ENCODE measurements around the gene ABCA3.
A peak's percentile ranks its signal among the peaks of the same experiment; 100 is the strongest.

Gene ABCA3

DNA sequence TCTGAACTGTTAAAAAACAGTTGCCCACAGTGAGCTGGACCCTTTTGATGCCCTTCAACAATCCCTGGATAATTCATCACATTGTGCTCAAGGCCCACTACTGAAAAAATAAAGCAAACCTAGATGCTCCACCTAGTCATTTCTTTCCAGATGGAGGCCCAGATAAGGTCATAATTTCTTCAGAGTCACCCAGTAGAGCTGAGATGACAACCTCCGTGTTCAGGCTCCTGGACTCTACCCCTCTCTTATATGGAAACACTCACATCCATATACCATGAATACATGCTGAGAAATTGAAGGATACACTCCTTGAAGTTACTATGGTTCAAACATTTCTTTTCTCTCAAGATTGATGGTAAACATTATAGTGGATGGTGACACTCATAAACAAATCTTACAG lies 2.7 kb upstream of the ABCA3 start:
- DNase-seq, result no peak

DNA sequence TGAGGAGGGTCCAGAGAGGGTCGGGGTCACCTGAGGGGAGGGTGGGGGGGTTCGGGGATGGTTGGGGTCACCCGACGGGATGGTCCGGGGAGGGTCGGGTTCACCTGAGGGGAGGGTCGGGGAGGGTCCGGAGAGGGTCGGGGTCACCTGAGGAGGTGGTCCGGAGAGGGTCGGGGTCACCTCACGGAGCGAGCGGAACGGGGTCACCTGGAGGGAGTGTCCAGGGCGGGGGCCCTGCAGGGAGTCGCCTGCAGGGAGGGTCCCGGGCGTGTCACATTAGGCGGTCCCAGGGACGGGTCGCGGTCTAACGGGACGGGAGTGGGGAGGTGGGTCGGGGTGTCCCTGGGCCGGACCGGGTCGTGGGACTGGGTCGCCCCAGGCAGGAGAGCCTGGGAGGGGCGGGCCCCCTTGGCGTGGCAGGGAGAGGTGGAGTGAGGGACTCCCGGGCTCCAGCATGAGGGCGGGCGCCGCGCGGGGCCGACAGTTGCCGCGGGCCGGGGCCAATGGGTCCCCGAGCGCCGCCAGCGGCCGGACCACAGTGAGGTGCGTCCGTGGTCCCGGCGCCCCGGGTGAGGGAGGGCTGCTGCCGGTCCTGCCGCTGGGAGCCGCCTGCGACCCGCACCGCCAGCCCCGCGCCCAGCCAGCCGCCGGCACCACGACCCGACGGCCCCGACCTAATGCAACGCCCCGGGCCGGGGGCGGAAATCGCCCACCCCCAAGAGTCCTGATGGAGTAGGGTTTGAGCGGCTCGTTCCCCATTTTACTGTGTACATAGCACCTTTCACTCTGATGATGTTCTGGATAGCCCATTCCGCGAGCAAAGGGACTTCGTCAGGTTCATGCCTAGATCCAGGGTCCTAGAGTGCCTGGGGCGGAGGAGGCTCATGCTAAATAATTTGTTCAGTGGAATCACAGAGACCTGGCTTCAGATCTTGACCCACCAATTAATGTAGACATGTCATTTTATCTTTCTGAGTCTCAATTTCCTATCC lies 1.2 kb upstream of the ABCA3 start:
- no peak for DNase-seq

DNA sequence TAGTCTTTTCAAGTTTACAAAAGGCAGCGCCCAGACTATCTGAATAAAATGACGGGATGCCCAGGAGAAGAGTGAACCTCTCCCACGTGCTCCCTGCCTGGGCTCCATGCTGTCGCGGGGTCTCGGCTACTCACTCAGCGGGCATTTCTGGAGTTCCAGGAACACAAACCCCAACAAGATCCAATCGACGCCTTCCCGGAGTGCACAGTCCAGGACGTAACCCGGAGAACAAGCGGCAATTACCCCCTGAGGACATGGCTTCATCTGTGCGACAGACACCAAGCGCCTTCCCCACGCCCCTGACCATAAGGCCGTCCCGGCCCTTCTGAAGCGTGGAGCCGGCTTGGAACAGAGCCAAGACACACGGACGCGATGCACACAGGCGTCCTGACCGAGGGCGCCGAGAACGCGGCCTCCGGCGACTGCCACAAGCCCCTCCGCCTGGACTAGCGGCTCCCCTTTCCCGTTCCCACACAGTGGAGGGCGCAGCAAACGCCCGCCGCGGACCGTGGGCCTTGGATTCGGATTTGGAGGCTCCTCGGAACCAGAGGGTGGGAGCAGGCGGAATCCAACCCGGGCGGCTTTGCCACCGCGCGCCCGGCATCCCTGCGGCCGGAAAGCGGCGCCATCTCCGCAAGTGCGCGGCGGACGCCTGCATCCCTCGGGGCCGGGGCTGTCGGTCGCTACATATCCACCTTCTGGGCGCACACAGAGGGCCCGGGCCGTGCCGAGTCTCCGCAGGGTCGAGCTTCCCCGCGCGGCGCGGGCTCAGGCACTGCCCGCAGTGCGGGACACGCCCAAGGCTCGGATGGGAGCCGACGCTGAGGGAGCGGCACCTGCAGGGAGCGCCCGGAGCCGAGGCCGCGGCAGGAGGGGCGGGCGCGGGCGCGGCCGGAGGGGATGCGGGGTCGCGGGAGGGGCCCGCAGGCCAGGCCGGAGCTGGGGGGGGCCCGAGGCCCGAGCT lies 725 bp downstream of the ABCA3 start:
- DNase-seq, result peak; percentile 76 to 88

DNA sequence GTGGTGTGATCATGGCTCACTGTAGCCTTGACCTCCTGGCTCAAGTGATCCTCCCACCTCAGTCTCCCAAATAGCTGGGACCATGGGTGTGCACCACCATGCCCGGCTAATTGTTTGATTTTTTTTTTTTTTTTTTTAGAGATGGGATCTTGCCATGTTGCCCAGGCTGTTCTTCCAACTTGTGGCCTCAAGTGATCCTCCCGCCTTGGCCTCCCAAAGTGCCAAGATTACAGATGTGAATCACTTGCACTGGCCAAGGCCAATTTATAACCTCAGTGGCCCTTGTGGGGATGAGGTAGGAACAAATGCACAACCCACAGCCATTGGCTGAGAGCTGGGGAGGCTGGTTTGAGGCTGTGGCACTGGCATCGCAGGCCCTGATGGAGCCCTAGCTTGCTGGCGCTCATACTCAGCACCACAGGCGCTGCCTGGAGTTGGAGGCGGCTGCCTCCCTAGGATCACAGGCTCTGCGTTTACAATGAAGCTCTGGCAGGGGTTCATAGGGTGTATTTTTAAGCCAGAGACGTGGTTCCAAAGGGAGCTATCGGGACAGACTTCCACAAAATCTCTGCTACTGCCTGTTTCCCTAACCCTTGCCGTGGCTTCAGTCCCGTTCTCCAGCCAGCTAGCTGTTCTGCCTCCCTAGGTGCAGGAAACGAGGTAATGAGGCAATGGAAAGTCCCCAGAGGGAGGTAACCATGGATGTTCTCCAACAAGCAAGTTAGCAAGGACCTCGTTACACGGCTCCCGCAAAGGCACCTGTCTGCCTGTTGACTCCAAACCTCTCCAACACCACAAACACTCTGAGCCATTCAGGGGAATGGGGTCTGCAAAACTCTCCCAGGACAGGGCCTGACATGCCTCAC lies 2.9 kb downstream of the ABCA3 start:
- no peak for DNase-seq

DNA sequence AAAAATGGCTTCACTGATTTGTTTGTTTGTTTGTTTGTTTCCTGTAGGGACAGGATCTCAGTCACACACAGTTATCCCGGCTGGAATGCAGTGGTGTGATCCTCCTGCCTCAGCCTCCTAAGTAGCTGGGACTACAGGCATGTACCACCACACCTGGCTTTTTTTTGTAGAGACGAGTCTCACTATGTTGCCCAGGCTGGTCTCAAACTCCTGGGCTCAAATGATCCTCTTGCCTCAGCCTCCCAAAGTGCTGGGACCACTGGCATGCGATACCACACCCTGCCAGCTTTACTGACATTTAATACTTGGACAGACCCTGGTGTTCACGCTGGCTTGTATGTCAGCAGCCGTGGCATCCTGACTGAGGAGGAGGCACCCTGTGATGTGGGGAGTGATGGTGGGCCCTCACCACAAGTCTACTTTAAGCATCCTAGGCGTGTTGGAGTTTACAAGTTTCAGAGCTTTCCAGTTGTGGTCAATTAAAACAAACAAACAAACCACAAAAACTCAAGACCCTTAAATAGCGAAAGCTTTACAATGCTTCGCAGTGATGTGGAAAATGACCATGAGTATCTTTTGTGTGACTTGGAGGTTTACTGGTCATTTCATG lies 5.1 kb downstream of the ABCA3 start:
- DNase-seq, result peak in 1 of 2 experiments; percentile 16

DNA sequence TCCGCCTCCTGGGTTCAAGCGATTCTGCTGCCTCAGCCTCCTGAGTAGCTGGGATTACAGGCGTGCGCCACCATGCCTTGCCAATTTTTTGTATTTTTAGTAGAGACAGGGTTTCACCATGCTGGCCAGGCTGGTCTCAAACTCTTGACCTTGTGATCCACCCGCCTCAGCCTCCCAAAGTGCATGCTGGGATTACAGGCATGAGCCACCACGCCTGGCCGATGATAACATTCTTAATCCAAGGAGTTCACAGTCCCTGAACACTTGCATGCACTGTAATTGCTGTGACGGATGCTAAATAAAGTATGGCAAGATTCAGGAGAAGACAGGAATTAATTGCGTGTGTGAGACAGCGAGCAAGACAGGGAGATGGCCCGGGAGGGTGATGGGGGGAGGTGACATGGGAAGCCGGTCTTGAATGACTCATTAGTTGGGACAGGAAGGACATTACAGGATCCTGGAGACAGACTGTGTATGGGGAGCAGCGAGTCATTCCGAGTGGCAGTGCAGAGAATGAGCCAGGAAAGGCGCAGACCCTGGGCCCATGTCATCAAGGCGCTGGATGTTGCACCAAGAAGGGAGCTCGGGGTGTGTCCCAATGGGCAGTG lies 6.7 kb downstream of the ABCA3 start:
- no peak for DNase-seq

DNA sequence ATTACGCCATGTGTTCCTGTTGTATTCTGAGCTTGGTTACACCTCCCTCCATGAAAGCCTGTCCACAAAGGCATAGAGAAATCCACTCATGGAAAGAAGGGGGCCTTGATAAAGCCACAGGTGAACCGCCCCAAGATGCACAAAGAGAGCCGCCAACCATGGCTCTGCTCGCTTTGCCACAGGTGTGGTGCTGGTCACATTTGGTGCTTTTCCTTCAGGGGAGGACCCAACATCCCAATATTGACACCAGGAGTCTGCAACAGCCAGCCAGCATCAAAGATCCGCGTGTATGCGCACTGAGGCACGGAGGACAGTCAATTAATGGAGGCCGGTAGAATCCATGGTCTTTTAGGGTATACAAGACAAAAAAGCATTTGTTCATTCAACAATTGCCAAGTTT lies 7.3 kb downstream of the ABCA3 start:
- no peak for DNase-seq

DNA sequence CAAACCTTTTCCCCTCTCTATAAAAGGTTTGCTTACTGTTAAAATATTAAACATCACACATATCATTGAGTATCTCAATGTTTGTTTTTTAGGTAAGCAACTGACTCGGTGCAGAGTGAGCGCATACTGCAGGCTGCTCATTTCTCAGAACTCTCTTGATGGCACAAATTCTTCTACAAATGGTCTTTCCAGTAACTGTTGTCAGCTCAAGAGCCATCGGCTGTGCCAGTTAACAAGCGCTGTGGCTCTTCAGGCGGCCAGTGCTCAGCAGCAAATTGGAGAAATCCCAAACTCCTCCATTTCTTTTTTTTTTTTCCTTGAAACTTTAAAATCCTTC lies 8.6 kb downstream of the ABCA3 start:
- DNase-seq, result no peak

DNA sequence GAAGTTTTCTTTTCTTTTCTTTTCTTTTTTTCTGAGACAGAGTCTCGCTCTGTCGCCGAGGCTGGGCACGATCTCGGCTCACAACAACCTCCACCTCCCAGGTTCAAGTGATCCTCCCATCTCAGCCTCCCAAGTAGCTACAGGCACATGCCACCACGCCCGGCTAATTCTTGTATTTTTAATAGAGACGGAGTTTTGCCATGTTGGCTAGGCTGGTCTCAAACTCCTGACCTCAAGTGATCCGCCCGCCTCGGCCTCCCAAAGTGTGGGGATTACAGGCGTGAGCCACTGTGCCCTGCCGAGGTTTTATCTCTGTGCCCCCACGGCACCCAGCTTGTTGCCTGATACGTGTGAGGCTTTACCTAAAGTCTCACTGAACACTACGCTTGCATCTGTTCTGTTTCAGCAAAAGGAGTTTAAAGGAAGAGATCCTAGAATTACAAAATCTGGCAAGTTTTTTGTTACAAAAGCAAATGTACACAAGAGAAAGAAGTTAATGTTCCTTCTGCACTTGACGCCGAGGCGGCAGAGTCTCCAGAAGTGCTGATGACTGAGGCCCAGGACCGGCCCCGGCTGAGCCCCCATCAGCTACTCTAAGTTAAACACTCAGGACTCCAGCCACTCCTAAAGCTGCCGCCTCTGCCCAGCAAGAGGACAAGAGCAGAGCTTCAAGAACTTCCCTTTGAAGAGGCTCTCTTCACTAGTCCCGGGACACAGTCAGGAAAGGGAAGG lies 9.2 kb downstream of the ABCA3 start:
- DNase-seq, result no peak

DNA sequence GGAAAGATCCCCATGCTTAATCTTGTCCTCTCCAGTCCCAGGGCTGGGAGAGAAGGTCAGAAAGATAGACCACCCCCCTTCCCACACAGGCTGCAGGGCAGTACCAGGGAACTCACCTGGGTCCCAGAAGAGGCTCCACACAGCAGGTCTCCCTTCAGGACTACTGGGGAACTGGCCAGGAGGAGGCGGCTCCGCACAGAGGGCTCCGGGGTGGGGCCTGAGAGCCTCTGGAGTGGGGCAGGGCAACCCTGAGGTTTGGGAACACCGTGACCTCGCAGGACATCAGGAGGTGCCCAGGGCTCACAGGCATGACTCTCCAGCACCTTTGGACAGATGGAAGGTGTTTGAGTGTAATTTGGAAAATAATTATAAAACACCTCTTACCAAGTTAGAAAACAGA lies 11.0 kb downstream of the ABCA3 start:
- DNase-seq, result no peak

DNA sequence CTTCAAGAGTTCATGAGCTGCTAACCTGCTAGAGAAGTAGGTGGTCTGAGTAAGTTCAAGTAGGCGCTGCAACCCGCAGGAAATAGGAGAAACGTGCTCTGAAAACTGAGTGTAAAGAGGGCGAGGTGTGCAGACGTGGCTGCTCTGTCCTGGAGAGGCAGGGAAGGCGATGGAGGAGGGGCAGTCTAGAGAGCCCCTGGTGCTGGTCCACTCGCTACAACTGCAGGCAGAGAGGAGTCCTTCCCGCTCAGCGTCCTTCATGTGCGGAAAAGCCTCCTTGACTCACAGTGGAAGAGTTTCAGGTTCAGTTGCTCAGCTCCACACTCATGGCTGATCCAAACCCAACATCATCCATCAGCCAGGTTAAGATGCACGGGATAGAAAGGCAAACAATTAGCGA lies 12.1 kb downstream of the ABCA3 start:
- no peak for DNase-seq

DNA sequence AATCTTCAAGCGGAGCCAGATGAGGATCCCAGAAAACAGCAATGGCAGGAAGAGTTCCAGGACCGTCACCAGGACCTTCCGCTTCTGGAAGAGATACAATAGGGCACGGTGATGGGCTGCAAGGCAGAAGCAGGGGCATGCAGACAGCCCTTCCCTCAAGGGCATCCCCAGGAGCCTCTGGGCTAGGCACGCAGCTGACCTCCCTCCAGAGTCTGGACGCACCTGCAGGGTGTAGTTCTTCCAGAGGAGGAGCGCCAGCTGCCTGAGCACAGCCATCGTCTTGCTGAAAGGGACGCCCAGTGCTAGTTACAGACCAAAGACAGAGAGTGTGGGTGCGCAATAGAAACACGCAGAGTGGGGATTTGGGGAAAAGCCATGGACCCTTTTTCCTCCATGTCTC lies 14.3 kb downstream of the ABCA3 start:
- no peak for DNase-seq

DNA sequence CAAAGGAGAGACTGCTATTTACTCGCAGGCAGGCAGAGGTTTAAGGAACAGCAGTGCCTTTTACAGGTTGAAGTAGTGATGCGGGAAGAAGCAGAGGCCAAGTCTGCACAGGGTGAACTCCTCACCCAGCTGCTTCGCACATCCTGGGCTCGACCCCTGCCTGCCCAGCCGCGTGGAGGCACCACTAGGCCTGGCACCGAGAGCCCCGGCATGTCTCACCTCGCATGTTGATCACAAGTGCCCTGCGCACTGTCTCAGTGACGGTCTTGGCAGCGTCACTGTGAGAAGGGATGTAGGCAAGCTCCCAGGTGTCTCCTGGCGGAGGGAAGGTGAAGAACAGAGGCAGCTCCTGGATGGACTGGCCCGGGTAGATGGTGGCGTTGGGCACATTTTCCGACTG lies 14.7 kb downstream of the ABCA3 start:
- DNase-seq, result no peak

DNA sequence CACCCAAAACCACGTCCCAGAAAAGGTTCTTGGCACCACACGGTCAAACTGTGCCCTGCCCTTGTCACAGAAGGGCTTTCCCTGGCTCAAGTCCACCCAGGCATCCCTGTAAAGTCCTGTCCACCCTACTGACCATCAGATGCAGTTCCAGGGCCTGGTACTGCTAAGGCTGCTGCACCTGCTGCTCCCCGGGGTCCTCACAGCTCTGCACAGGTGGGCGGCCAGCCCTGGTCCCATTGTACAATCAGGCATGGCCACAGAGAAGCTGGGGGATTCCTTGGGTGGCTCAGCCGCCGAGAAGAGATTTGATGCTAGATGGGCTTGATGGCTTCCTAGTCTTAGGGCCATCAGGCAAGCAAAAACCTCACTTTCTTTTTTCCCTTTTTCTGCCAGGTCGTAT lies 15.3 kb downstream of the ABCA3 start:
- DNase-seq, result no peak

DNA sequence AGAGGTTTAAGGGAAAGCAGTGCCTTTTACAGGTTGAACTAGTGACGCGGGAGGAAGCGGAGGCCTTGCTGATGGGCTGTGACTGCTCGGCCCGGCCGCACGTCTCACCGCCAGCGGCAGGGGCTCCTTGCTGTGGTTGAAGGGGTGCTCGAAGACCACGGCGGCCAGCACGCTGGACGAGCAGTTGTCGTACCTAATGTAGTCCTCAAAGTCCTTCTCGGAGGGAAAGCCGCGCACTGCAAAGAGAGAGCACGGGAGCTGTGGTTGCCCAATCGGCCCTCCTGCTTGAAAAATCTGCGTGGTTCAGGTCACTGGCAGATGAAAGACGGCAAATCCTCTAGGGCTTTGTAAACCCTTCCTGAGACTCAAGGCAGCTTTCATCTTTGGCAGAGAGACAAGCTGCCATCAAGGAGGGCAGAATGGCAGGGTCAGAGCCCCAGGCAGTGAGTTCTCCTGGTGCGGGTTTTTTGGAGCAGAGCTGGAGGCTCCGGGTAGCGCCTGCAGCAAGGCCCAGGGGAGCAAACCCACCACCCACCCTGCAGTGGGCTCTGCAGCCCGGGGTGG lies 16.1 kb downstream of the ABCA3 start:
- no peak for DNase-seq

DNA sequence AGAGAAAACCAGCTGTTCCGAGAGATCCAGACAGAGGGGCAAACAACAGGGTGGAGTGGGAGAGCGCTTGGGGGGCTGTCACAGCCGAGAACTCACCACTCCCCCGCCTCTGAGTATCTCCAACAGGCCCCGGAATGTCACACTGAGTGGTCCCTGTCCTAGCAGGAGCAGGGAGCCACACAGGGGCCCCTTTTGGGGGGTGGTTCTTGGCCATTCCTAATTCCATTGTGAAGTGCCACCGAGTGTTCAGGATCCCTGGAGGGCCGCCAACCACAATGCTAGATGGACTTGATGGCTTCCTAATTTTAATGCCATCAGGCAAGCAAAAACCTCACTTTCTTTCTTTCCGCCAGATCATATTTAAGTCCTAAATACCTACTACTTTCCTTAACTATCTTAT lies 16.8 kb downstream of the ABCA3 start:
- no peak for DNase-seq

DNA sequence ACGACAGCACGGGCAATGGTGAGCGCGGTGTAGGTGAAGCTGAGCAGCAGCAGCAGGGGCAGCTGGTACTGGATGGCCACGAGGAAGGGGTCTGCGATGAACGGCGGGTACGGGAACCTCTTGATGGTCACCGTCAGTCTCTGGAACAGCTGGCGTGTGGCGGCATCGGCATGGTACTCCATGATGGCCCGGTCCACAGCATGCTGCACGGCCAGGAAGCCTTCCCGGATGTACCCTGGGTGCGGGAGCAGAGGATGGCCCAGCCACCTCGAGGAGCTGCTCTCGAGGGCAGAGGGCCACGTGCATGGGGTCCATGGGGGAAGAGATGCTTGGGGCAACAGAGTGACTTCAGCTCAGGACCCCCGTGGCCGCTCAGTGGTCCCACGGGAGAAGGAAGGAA lies 20.9 kb downstream of the ABCA3 start:
- no peak for DNase-seq

DNA sequence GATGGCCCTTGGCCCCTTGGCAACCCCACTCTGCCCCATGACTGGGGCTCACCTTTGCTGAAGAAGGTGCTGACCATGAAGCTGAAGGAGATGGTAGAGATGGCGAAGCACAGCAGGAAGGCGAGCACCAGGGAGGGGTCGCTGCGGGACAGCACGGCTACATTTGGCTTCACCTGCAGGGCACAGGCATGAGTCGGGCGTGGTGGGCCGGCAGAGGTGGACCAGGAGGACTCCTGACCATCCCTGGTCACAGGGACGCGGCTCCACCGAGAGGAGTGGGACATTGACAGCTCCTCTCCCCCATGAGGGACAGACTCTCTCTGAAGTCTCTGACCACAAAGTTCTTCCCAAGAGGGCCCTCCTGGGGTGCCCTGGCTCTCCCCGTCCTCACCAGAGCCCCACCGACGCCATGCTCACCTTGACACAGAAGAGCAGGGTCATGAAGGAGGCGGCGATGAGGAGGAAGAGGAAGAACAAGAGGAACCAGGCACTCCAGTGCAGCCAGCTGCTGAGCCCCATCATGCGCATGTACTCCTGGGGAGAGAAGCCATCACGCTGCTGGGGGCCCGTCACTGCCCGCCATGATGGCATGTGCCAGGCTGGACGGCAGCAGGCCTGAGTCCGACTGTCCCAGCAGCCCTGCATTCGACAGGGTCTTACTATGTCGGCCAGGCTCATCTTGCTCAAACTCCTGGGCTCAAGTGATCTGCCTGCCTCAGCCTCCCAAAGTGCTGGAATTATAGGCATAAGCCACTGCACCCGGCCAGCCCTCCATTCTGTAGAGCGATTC lies 23.1 kb downstream of the ABCA3 start:
- DNase-seq, result no peak

DNA sequence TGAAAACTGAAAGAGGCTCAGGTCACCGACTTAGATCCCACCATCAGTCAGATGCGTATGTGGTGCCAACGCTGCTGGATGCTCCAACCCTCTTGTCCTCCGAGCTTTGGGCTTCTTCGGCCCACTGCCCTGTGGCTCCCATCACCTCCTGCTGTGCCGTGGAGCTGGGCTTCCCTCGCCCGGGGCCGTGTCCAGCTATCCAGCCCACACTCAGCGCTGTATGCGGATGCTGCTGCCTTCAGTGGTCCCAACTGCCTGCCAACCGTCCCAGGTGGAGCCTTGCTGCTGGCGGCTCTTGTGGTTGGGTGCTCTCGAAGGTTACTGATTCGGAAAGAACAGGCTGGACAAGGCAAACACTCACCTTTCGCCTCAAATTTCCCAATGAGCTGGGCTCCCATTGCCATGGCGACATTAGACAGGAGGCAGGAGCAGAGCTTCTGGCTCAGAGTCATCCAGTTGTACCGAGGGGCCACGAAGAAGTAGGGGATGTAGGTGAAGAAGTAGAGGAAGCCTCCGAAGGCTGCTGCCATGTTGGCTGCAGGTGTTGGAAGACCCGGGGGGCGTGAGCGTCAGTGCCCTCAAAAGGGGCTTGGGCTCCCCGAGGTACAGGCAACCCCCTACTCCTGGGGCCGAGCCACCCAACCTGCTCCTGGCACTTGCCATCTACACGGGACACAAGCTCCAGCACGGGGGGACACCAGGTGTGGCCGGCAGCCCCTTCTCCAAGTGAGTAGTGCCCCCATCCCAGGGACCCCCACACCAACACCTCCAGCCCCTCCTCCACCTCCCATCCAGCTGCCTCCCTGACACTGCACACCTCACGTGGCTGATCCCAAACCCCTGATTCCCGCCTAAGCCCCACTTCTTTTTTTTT lies 32.2 kb downstream of the ABCA3 start:
- no peak for DNase-seq

Measured in NCI-H524 (cell line).